ENCODE results near the gene PKMYT1. TPM values are rescaled to one million over a fixed set of nuclear protein-coding genes. Genes with fewer than 3 reads are reported as not detected.

The PKMYT1 gene
- polyA plus RNA-seq, 1 donor (not counting 4 experiments of a cell fraction or from before 2014, with no cell fraction given) = 6.9 TPM

GRCh38 chr16:2963074-2963722, 17.0 kb downstream of the PKMYT1 start:
- peaks cover 22% of the 10 kb centered on the region for H3K4me1 ChIP-seq (ENCODE audit: control insufficient read depth, extremely low read depth, insufficient read depth, low read length)
- no peak for TF ChIP-seq EZH2 (IDR thresholded peaks at IDR 0.05; ENCODE audit: low read length)
- no peak for TF ChIP-seq CTCF (optimal IDR thresholded peaks at IDR 0.05 in 1 of 3, IDR thresholded peaks at IDR 0.05 in 1 of 3, conservative IDR thresholded peaks at IDR 0.05 in 1 of 3; ENCODE audit: extremely low read depth in 1 of 3, insufficient read depth in 2 of 3, low read length in 3 of 3)
- peak overlapping the region; percentile 59 to 78 (median 75) for H3K4me3 ChIP-seq (ENCODE audit: control insufficient read depth in 2 of 3, extremely low read depth in 1 of 3, insufficient read depth in 2 of 3, low read depth in 1 of 3, low read length in 3 of 3)
- H3K36me3 ChIP-seq (ENCODE audit: control insufficient read depth in 2 of 2, extremely low read depth in 1 of 2, insufficient read depth in 2 of 2, low read length in 2 of 2) = no peaks in the 10 kb centered on the region
- DNase-seq (ENCODE audit: low read depth, low spot score) (no peak), FAIRE-seq (no peak)
- H4K20me1 ChIP-seq (ENCODE audit: control insufficient read depth, extremely low read depth, insufficient read depth, low read length) = no peaks in the 10 kb centered on the region
- no peak overlapping the region for H2AFZ ChIP-seq (ENCODE audit: control insufficient read depth, low read length)
- peak overlapping the region; percentile 56 for H3K9ac ChIP-seq (ENCODE audit: control insufficient read depth, extremely low read depth, insufficient read depth, low read length)
- peak overlapping the region; percentile 88 for H3K4me2 ChIP-seq (ENCODE audit: control insufficient read depth, extremely low read depth, insufficient read depth, low read depth, low read length)
- H3K9me3 ChIP-seq (ENCODE audit: control insufficient read depth, low read depth, low read length) = no peaks in the 10 kb centered on the region
- no peaks in the 10 kb centered on the region for H3K27me3 ChIP-seq (ENCODE audit: control insufficient read depth, extremely low read depth, insufficient read depth, low read length)
- H3K27ac ChIP-seq (ENCODE audit: control insufficient read depth, insufficient read depth, low read length) = peak overlapping the region; percentile 29
- no peaks in the 10 kb centered on the region for H3K9me1 ChIP-seq (ENCODE audit: control insufficient read depth, extremely low read depth, insufficient read depth, low read length)
- H3K79me2 ChIP-seq (ENCODE audit: control insufficient read depth, insufficient read depth, low read length) = no peaks in the 10 kb centered on the region
- dilution Hi-C loops (cut with MboI; ENCODE audit: extremely low pct_ligation_motif_present, low sequenced_read_pairs) = no loop called here

GRCh38 chr16:2962334-2963073, 17.7 kb downstream of the PKMYT1 start:
- Histone ChIP-seq H3K4me2 (ENCODE audit: control insufficient read depth, extremely low read depth, insufficient read depth, low read depth, low read length) (peak overlapping the region; percentile 88), H4K20me1 (ENCODE audit: control insufficient read depth, extremely low read depth, insufficient read depth, low read length) (no peaks in the 10 kb centered on the region), H3K27ac (ENCODE audit: control insufficient read depth, insufficient read depth, low read length) (no peak overlapping the region), H3K4me1 (ENCODE audit: control insufficient read depth, extremely low read depth, insufficient read depth, low read length) (peaks cover 19% of the 10 kb centered on the region), H3K36me3 (ENCODE audit: control insufficient read depth in 2 of 2, extremely low read depth in 1 of 2, insufficient read depth in 2 of 2, low read length in 2 of 2) (no peaks in the 10 kb centered on the region), H2AFZ (ENCODE audit: control insufficient read depth, low read length) (no peak overlapping the region), H3K27me3 (ENCODE audit: control insufficient read depth, extremely low read depth, insufficient read depth, low read length) (no peaks in the 10 kb centered on the region), H3K4me3 (ENCODE audit: control insufficient read depth in 2 of 3, extremely low read depth in 1 of 3, insufficient read depth in 2 of 3, low read depth in 1 of 3, low read length in 3 of 3) (peak overlapping the region in 1 of 3 experiments; percentile 78), H3K9me1 (ENCODE audit: control insufficient read depth, extremely low read depth, insufficient read depth, low read length) (no peaks in the 10 kb centered on the region), H3K9ac (ENCODE audit: control insufficient read depth, extremely low read depth, insufficient read depth, low read length) (peak overlapping the region; percentile 28), H3K79me2 (ENCODE audit: control insufficient read depth, insufficient read depth, low read length) (no peaks in the 10 kb centered on the region), H3K9me3 (ENCODE audit: control insufficient read depth, low read depth, low read length) (no peaks in the 10 kb centered on the region)
- no peak for FAIRE-seq
- no peak for DNase-seq (ENCODE audit: low read depth, low spot score)
- TF ChIP-seq EZH2 (IDR thresholded peaks at IDR 0.05; ENCODE audit: low read length) = no peak
- TF ChIP-seq CTCF (optimal IDR thresholded peaks at IDR 0.05 in 1 of 3, IDR thresholded peaks at IDR 0.05 in 1 of 3, conservative IDR thresholded peaks at IDR 0.05 in 1 of 3; ENCODE audit: extremely low read depth in 1 of 3, insufficient read depth in 2 of 3, low read length in 3 of 3) = no peak
- dilution Hi-C loops (cut with MboI; ENCODE audit: extremely low pct_ligation_motif_present, low sequenced_read_pairs) = no loop called here
